Superior temporal gyrus (tissue), 1 donor: ENCODE measurements around the gene SLC13A5.
A peak's percentile ranks its signal among the peaks of the same experiment; 100 is the strongest.
"Not testable (repeated sequence)": the region's sequence is repeated elsewhere in the genome, so short reads cannot be mapped to it uniquely, and the experiment has no call there.

Source experiments
- DNase-seq: peaks from one replicate; pipeline ENCODE4 v3.0.0-alpha.2; 2016; ENCODE audit errors: extremely low spot score

Gene SLC13A5

GRCh38 chr17:6711081-6711674 lies 2.0 kb downstream of the SLC13A5 start:
- no peak for DNase-seq

GRCh38 chr17:6710317-6710716 lies 2.9 kb downstream of the SLC13A5 start:
- peak; percentile 28 for DNase-seq

DNA sequence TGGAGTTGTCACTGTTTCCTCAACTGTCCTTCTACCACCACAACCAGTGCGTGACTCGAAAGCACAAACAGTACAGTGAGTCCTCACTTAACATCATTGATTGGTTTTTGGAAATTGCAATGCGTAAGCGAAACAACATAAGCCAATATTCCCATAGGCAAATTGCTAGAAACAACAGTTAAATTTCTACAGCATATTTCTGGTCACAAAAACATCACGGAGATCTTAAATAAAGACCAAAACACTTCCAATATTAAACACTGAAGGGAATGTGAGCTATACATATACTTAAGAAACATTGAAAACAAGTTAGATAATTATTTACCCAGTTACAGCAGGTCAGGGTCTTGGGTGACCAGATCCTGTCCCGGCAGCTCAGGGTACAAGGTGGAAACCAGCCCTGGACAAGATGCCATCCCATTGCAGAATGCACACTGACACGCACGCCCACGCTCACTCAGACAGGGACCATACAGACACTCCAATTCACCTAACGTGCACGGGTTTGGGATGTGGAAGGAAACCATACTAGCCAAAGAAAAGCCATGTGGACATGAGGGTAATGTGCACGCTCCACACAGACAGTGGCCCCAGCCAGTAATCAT lies 4.7 kb downstream of the SLC13A5 start:
- DNase-seq: no peak

- DNase-seq: no peak
Observed at GRCh38 chr17:6706996-6707395, 6.2 kb downstream of the SLC13A5 start.

- DNase-seq: no peak
Observed at GRCh38 chr17:6706499-6706898, 6.7 kb downstream of the SLC13A5 start.

GRCh38 chr17:6704470-6705052 lies 8.6 kb downstream of the SLC13A5 start:
- no peak for DNase-seq

DNA sequence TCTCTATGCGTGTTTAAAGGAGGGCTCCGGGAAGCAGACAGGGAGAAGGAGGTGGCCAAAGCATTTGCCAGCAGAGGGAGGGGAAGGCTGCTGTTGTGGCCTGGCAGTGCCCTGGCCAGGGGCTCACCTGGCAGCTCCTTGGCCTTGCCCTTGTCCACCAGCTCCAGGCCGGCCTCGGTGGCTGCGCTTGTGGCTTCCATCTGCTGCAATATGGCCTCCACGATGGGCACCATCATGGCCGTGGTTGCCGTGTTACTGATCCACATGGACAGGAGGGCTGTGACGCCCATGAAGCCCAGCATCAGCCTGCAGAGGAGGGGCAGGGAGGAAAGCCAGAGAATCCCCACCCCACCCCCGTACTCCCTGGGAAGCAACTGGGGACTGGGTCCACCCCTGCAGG lies 9.4 kb downstream of the SLC13A5 start:
- no peak for DNase-seq

DNA sequence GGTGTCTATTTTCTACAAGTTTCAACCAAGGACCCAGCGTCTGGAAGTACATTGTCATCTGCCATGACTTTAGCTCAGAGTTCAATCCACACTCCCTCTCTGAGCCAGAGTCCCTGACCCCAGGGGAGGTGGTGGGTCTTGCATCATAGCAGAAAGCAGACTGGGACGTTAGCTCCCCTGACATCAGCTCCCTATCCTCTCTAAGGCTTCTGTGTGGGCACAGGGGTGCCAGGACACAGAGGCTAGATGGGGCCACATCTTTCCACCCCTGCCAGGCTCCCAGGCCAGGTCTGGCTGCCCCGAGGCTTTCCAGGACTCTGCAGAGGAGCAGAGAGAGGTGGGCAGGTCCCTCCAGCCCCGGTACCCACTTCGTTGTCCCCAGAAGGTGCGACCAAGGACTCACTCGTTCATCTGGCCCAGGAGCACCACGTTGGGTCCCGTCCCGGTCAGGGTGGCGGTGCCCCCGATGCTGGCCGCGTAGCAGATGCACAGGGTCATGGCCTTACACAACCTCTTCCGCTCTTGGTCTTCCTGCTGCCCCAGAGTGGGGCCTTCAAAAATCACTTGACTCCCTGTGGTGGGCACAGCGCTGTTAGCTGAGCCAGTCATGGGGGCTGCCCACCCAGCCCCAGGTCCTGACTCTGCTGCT lies 10.5 kb downstream of the SLC13A5 start:
- no peak for DNase-seq

GRCh38 chr17:6701719-6702118 lies 11.4 kb downstream of the SLC13A5 start:
- no peak for DNase-seq

DNA sequence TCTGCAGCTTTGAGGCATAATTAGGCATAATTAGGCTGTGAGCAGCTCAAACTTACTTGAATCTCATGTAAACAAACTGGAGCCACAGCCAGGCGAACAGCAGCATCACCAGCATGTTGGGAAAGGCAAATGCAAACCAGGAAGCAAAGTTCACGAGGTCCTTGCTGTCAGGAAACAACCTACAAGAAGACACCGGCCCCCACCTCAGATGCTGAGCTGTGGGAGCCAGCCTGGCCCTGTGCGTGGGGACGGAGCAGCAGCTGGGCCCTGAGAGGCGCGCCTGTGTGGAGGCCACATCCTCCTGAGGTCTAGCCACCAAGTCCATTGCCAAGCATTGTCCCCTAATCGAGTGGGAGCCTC lies 12.2 kb downstream of the SLC13A5 start:
- DNase-seq: no peak

- no peak for DNase-seq
Observed at GRCh38 chr17:6699997-6700947, 12.9 kb downstream of the SLC13A5 start.

- no peak for DNase-seq
Observed at GRCh38 chr17:6698004-6698403, 15.2 kb downstream of the SLC13A5 start.

DNA sequence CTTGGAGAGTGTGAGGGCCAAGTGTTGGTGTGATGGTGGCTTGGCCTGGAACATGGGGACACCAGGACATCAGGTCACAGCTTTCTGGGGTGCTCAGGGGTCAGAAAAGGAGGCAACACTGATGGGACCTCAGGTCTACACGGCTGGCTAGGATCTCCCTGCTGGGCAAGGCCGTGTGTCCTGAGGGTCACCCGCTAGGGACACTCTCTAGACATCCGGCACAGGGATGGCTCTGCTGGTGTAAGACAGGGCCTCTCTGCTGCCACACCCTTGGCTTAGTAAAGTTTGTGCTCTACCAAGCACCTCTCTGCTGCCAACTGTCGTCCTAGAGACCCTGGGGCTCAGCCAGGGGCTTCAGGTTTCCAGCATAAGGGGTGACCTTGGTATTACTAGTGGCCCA lies 16.3 kb downstream of the SLC13A5 start:
- no peak for DNase-seq

DNA sequence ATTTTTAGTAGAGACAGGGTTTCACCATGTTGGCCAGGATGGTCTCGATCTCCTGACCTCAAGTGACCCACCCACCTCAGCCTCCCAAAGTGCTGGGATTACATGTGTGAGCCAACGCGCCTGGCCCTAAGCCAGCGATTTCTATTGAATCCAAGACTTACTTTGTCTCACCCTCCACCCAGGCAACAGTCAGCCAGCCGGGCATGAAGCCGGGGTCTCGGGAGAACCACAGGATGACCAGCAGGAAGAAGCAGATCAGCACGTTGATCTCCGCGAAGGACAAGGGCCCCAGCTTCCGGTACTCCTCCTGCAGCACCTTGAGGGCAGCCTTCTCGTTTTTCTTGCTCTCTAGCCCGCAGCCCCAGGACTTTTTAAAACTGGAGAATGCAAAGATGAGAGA lies 17.6 kb downstream of the SLC13A5 start:
- no peak for DNase-seq

GRCh38 chr17:6695051-6695450 lies 18.1 kb downstream of the SLC13A5 start:
- no peak for DNase-seq

DNA sequence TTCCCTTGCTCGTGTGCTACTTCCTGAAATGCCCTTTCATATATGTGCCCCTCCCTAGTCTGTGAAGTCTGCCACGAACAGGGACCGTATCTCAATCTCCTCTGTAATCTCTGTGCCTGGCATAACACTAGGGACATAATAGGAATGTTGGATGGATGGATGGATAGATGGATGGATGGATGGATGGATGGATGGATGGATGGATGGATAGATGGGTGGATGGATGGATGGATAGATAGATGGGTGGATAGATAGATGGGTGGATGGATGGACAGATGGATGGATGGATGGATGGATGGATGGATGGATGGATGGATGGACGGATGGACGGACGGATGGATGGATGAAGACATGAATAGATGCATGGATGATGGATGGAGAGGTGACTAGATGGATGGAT lies 21.2 kb downstream of the SLC13A5 start:
- not testable (repeated sequence) for DNase-seq

GRCh38 chr17:6691546-6691945 lies 21.6 kb downstream of the SLC13A5 start:
- no peak for DNase-seq

GRCh38 chr17:6690641-6691040 lies 22.5 kb downstream of the SLC13A5 start:
- no peak for DNase-seq

DNA sequence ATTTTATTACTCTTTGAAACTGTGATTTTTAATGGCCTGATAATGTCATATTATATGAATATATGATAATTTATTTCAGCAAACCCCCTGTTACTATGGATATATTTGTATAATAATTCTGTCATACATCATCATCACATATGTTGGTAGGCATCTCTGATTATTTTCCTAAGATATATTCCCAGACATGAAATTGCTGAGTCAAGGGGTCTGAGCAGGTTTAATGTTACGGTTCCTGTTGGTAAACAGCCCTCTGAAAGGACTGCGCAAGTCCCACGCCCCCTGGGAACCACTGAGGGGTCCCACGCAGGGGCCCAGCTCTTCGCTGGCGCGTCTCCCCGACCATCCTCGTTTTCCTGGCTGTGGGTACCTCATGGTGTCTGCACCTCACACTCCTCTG lies 24.2 kb downstream of the SLC13A5 start:
- DNase-seq: no peak

GRCh38 chr17:6686026-6686425 lies 27.1 kb downstream of the SLC13A5 start:
- no peak for DNase-seq

GRCh38 chr17:6684881-6685767 lies 28.0 kb downstream of the SLC13A5 start:
- no peak for DNase-seq
